ENCODE measurements around the gene ARID1B.

ARID1B gene

GRCh38 chr6:157255079-157255478 is 477.9 kb downstream of the ARID1B start:
- TF ChIP-seq FOXP2 (optimal IDR thresholded peaks at IDR 0.05; ENCODE audit: borderline replicate concordance, extremely low read depth, extremely low read length, insufficient read depth) = no peak
- TF ChIP-seq, protein P1, sequence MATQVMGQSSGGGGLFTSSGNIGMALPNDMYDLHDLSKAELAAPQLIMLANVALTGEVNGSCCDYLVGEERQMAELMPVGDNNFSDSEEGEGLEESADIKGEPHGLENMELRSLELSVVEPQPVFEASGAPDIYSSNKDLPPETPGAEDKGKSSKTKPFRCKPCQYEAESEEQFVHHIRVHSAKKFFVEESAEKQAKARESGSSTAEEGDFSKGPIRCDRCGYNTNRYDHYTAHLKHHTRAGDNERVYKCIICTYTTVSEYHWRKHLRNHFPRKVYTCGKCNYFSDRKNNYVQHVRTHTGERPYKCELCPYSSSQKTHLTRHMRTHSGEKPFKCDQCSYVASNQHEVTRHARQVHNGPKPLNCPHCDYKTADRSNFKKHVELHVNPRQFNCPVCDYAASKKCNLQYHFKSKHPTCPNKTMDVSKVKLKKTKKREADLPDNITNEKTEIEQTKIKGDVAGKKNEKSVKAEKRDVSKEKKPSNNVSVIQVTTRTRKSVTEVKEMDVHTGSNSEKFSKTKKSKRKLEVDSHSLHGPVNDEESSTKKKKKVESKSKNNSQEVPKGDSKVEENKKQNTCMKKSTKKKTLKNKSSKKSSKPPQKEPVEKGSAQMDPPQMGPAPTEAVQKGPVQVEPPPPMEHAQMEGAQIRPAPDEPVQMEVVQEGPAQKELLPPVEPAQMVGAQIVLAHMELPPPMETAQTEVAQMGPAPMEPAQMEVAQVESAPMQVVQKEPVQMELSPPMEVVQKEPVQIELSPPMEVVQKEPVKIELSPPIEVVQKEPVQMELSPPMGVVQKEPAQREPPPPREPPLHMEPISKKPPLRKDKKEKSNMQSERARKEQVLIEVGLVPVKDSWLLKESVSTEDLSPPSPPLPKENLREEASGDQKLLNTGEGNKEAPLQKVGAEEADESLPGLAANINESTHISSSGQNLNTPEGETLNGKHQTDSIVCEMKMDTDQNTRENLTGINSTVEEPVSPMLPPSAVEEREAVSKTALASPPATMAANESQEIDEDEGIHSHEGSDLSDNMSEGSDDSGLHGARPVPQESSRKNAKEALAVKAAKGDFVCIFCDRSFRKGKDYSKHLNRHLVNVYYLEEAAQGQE (IDR thresholded peaks at IDR 0.05; ENCODE audit: insufficient read depth in 1 of 2, low read depth in 2 of 2, low read length in 2 of 2) = no peak
- no peak for TF ChIP-seq SIN3A (IDR thresholded peaks at IDR 0.05; ENCODE audit: borderline replicate concordance, insufficient read depth, low read length)
- TF ChIP-seq TAF1 (IDR thresholded peaks at IDR 0.05; ENCODE audit: borderline replicate concordance, insufficient read depth, low read length) = no peak
- TF ChIP-seq POLR2AphosphoS5 (IDR thresholded peaks at IDR 0.05; ENCODE audit: low read depth, low read length) = no peak

GRCh38 chr6:157258878-157259277 is 481.7 kb downstream of the ARID1B start:
- TF ChIP-seq FOXP2 (optimal IDR thresholded peaks at IDR 0.05; ENCODE audit: borderline replicate concordance, extremely low read depth, extremely low read length, insufficient read depth) (no peak), TAF1 (IDR thresholded peaks at IDR 0.05; ENCODE audit: borderline replicate concordance, insufficient read depth, low read length) (no peak), SIN3A (IDR thresholded peaks at IDR 0.05; ENCODE audit: borderline replicate concordance, insufficient read depth, low read length) (no peak), POLR2AphosphoS5 (IDR thresholded peaks at IDR 0.05; ENCODE audit: low read depth, low read length) (no peak)
- TF ChIP-seq, protein P1 (IDR thresholded peaks at IDR 0.05; ENCODE audit: insufficient read depth in 1 of 2, low read depth in 2 of 2, low read length in 2 of 2) = no peak

DNA sequence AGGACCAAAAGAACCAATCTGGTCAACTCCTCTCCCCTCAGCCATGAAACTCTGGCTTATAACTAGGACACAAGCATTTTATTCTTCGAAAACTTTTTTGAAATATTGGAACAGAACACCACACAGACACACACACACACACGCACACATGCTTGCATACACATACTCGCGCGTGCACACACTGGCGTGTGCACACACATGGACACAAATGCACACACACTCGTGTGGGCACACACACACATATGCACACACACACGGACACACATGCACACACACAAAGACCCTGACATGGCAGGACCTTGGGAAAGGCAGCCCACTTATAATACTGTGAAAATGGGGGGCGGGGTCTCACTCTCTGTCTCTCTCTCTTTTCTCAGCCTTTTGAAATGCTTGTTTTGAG is 482.3 kb downstream of the ARID1B start:
- no peak for TF ChIP-seq FOXP2 (optimal IDR thresholded peaks at IDR 0.05; ENCODE audit: borderline replicate concordance, extremely low read depth, extremely low read length, insufficient read depth)
- no peak for TF ChIP-seq POLR2AphosphoS5 (IDR thresholded peaks at IDR 0.05; ENCODE audit: low read depth, low read length)
- no peak for TF ChIP-seq SIN3A (IDR thresholded peaks at IDR 0.05; ENCODE audit: borderline replicate concordance, insufficient read depth, low read length)
- TF ChIP-seq, protein P1 (IDR thresholded peaks at IDR 0.05; ENCODE audit: insufficient read depth in 1 of 2, low read depth in 2 of 2, low read length in 2 of 2) = no peak
- no peak for TF ChIP-seq TAF1 (IDR thresholded peaks at IDR 0.05; ENCODE audit: borderline replicate concordance, insufficient read depth, low read length)
